GM21723 (cell line): ENCODE data around the gene ATP8A2.

Source experiments
- ATAC-seq: cut with Tn5 transposase; IDR thresholded peaks from one replicate; pipeline ENCODE4 v1.9.1; 2021; ENCODE audit warnings: mild to moderate bottlenecking, moderate library complexity; ENCODE audit not compliant: unreplicated experiment

The ATP8A2 gene

GRCh38 chr13:25873242-25873612 lies 501.5 kb downstream of the ATP8A2 start:
- ATAC-seq: no peak

DNA sequence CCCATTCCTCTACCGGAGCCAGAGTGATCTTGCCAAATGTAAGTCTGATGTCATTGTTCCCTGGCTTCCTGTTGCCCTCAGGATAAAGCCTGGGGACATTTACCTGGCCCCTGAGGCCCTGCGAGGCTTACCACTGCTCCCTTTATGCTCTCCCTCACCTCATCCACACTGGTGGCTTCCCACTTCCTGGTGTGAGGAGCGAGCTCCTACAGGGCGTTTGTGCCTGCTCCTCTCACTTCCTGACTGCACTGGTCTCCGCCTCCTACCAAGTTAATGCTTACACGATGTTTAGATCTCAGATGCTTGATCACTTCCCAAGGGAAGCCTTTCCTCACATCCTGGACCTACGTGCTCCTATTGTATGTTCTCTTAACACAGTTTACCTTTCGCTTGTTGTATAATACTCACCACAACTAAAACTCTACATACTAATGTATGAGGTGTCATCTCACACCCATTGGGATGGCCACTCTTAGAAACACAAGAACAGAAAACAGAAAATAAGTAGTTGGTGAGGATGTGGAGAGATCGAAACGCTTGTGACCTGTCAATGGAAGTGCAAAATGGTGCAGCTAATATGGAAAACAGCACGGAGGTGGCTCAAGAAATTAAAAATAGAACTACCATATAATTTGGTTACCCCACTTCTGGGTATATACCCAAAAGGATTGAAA lies 502.4 kb downstream of the ATP8A2 start:
- no peak for ATAC-seq

GRCh38 chr13:25874907-25875306 lies 503.1 kb downstream of the ATP8A2 start:
- ATAC-seq: no peak

GRCh38 chr13:25876247-25876646 lies 504.5 kb downstream of the ATP8A2 start:
- ATAC-seq: no peak

DNA sequence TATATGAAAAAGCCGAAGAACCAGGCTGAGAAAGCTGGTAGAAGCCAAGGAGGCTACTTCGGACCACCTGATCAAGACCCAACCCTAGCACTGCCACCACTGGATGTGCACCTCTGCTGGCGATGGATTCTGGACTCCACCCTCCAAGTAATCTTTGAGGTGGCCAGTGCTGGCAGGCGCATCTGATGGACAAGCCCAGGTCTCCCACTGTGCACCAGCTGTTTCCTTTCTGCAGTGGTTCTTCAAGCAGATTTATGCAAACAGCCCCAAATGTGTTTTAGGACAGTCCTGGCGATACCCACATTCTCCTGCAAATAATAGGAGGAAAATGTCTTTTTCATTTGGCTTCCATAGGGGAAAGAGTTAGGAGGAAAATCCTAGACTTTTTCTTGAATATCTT lies 507.7 kb downstream of the ATP8A2 start:
- no peak for ATAC-seq

- no peak for ATAC-seq
Measured at GRCh38 chr13:25881136-25881926, 509.6 kb downstream of the ATP8A2 start.

GRCh38 chr13:25881971-25882451 lies 510.2 kb downstream of the ATP8A2 start:
- no peak for ATAC-seq

GRCh38 chr13:25882466-25883357 lies 510.9 kb downstream of the ATP8A2 start:
- no peak for ATAC-seq

GRCh38 chr13:25885418-25885817 lies 513.6 kb downstream of the ATP8A2 start:
- ATAC-seq: no peak

- ATAC-seq: no peak
Measured at GRCh38 chr13:25886438-25887214, 514.9 kb downstream of the ATP8A2 start.

GRCh38 chr13:25887962-25888655 lies 516.3 kb downstream of the ATP8A2 start:
- no peak for ATAC-seq

- ATAC-seq: no peak
Measured at GRCh38 chr13:25890671-25891212, 519.0 kb downstream of the ATP8A2 start.

DNA sequence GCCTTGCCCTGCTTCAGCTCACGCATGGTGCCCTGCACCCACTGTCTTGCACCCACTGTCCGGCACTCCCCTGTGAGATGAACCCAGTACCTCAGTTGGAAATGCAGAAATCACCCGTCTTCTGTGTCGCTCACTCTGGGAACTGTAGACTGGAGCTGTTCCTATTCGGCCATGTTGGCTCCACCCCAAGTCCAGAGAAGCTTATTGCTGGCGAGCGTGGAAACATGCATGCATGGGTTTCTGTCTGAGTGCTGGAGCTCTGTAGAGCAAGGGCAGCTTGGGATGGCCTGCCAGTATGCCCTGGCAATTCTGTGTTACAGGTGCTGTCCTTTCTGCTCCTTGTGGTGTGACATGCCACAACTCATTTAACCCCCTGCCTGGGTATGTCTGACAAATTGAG lies 527.2 kb downstream of the ATP8A2 start:
- ATAC-seq: no peak

GRCh38 chr13:25899464-25899863 lies 527.7 kb downstream of the ATP8A2 start:
- ATAC-seq: no peak

DNA sequence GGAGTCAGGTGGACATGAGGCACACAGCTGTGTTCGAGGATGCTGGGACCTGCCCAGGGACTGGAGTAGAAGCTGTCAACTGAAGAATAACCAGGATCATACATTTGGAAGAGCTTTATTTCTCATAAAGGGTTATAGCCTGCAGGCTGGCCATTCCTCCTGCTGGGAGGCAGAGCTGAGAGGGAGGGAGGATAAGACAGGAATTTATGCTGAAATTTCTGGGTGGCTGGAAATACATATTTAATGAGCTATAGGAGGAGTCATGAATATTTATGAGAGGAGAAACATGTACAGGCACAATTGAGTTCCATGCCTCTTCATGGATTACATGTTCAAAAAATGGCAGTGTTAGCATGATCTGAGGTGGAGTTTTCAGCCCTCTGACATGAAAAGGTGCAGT lies 528.2 kb downstream of the ATP8A2 start:
- ATAC-seq: no peak

- ATAC-seq: peak; percentile 98
Measured at GRCh38 chr13:25901460-25902376, 529.9 kb downstream of the ATP8A2 start.

GRCh38 chr13:25902455-25902854 lies 530.7 kb downstream of the ATP8A2 start:
- ATAC-seq: no peak

DNA sequence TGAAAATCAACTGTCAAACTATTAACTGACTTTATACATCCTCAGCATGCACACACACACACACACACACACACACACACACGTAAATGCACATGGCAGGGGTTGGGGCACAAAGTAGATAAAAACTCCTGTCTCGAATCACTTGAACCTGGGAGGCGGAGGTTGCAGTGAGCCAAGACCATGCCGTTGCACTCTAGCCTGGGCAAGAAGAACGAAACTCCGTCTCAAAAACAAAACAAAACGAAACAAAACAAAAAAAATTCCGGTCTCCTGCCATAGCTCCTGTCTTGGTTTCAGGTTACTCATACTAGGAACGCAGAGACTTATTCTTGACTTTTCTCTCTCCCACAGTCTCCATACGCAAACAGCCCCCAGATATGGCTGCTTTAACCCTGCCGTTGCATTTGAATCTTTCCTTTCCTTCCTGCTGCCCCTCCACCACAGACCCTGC lies 531.1 kb downstream of the ATP8A2 start:
- ATAC-seq: peak; percentile 46

GRCh38 chr13:25904830-25905229 lies 533.1 kb downstream of the ATP8A2 start:
- ATAC-seq: no peak
